ENCODE data around the gene MON1A.

The MON1A gene

DNA sequence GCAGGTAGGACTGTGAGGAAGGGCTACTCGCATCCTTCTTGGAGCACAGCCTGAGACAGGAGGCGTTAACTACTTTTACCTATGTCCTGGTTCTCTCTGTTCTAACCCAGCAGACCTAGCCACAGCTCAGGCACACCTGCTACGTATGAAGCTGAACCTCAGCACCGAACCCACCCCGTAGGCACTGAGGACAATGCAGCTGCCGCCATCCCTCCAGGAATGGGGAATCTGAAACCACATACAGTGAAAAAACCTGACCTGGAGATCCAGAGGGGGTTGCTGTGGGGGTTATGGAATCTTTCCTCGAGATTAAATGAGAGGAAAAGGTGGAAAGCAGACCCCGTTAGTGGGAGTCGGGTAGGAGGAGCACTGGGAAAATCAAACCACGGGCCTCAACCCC lies 40.3 kb downstream of the MON1A start:
- no peak for DNase-seq (ENCODE audit: low read depth, low spot score)

DNA sequence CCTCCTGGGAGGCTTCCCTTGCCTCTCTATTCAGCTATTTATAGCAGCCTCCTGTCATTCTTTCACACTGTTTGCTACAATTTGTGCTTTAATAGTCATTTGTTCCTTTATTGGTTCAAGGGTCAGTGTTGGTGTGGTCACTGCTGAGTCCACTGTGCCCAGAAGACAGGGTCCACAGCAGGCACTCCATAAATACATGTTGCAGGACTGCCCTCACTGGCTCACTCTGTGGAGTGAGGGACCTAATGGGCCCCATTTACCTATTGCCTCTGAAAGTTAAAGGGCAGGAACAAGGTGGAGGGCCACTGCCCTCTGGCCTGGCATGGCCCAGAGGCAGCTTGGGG lies 42.7 kb downstream of the MON1A start:
- no peak for DNase-seq (ENCODE audit: low read depth, low spot score)

DNA sequence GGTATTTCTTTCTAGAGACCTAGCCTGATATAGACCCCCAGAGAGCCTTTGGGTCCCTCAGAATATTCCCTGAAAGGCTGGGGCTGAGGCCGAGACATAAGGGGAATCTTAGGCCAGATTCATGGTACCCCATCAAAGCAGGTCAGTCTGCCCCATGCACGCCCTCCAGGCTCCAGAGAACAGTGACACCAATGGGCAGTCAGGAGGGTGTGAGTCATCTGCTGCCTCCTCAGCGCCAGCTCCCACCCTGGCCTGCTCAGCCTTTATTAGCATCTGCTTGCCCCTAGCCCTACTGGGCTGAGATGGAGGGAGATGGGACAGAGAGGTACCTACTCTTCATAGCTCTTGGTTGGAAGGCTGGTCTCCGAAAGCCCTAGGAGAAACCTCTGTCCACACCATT lies 45.6 kb downstream of the MON1A start:
- no peak for DNase-seq (ENCODE audit: low read depth, low spot score)

DNA sequence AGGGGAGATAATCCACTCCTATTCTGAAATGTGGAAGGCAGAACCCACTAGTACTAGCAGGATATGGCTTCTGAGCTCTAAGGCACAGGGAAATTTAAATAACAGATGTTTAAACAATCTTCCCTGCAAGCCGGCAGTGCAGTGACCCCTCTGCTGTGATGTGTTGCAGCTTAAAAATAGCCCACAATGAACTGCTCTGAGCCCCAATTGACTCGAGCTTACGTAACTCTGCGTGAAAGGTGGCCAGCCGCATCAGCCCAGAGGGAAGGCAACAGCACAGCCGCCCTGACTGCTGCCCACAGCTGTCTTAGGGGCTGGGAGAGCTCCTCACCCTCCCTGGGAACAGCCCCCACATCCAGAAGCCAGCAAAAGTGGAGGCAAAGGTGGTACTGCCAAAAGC lies 47.4 kb downstream of the MON1A start:
- no peak for DNase-seq (ENCODE audit: low read depth, low spot score)

DNA sequence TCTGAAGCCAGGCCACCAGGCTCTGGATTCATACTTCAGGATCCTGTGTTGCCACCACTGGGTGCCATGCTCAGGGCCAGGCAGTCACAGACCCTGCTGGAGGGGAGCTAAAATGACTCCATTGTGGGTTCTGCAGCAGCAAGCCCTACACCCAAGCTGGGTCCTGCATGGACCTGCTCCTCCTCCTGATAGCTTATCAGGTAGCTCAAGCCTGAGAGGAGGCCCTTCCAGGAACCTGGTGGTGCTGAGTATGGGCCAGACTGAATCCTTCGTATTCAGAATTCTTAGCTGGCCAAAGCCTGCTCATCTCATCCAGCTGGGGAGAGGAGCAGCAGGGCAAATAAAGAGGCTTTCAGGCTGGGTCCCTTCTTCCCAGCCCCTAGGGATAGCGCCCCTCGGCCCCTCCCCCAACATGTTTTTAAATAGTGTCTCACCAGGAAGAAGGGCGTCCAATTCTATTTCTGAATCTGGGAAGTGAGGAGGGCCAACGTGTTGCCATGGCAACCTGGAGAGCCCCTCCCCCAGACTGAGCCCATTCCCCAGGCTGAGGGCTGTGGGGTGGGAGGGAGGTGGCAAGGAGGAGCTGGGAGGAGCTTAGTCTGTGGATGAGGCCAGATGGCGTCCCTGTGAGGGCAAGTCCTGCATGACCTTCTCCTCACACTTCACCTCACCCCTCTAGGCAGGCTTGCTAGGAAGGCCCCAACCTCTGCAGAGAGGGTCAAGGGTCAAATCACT lies 48.9 kb downstream of the MON1A start:
- peak; percentile 80 for DNase-seq (ENCODE audit: low read depth, low spot score)

DNA sequence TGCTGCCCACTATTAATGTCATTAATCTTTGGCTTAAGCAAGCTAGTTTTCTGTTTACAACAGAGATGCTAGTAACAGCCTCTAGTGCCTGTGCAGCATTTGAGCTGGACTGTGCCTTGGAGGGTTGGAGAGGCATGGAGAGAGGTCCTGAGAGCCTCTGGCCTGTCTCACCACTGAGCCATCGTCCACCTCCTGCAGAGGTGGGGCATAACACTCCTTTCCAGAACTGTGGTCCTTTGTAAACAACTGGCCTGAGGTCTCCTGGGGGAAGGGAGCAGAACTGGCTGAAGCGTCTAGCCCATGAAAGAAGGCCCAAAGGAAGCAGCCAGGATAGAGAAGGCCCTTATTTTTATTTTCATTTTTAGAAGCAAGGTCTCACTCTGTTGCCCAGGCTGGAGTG lies 49.9 kb downstream of the MON1A start:
- DNase-seq (ENCODE audit: low read depth, low spot score) = no peak

DNA sequence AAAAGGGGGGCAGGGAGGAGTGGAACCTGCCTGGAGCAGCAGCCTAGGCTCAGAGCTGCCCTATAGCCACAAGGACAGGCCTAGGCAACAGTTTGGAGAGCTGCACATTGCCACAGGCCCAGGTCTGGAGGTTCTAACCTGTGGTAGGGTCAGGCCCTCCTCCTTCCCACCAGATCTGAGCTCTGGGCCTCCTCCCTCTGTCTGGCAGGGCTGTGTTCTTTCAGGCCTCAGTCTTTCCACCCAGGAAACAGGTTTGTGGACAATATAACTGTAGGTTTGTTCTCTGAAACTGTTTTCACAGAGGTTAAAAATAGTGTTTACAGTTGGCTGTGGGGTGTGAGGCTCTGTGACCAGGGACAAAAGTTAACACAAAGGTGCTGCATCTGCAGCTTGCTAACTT lies 50.9 kb downstream of the MON1A start:
- no peak for DNase-seq (ENCODE audit: low read depth, low spot score)

DNA sequence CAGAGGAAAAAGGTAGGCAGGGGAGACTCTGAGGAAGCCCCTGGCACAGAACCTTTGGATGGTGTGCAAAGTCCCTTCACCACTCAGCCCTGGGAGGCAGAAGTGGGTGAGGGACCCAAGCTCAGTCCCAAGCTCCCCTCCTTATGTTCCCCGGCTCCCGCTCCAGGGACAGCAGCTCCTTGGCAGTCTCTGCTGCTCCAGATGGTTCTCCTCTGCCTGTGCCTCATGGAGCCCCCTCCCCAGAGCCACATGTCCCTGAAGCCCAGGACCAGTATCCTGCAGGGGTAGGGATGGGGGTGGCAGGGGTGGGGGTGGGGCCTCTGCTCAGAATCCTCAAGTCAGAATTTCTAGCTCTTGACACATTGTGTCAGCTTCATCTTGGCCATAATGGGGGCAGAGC lies 51.9 kb downstream of the MON1A start:
- DNase-seq (ENCODE audit: low read depth, low spot score) = no peak

DNA sequence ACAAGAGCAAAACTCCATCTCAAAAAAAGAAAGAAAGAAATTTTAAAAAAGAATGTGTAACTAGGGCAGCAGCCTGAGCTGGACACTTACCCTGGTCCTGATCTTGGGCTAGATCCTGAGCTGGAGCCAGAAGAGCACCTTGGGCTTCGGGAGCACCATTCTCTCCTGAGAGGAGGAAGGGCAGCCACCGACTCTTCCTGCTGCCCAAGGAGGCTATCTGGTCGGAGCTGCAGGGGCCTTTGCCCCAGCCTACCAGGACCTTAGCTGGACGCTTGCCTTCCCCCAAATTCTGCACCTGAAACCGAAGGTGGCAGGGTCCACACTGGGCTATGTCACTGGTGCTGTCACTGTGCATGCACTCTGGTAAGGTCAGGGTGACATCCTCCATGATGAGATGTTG lies 53.0 kb downstream of the MON1A start:
- DNase-seq (ENCODE audit: low read depth, low spot score) = no peak

DNA sequence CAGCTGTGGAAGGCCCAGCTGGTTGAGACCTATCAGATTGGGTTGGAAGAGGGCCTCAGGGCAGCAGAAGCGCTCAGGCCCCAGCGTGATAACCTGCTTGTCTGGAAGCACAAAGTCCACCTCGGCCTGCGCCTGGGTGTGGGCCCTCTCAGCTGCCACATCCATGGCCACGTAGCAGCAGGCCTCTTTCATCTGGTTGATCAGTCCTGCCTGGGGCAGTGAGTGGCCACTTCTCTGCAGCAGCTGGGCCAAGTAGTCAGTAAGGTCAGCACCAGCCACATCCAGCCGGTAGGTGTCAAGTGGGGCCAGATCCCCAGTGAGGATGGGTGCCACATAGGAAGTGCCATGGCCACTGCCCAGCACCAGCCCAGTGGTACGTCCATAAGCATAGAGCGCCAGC lies 56.0 kb downstream of the MON1A start:
- peak; percentile 37 for DNase-seq (ENCODE audit: low read depth, low spot score)

DNA sequence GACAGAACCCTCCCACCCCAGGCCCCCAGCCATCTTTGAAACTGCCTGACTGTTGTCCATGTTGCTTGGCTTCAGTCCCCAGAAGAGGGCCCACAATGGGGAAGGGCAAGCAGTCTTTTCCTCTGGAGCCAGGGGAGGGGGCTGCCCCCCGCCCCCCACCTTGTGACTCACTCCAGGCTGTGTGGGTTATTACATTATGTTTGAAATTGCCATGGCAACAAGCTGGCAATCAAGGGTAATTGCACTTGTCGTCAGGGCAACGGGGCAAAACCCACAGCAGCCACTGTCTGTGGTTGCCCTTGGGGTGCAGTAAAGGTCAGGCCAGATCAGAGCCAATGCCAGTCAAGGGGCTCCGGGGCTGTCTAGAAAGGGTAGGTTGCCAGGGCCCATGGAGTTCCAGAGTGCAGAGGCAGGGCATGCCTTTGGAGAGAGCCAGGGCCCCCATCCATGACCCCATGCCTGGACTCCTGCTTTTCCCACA lies 56.8 kb downstream of the MON1A start:
- DNase-seq (ENCODE audit: low read depth, low spot score) = no peak

DNA sequence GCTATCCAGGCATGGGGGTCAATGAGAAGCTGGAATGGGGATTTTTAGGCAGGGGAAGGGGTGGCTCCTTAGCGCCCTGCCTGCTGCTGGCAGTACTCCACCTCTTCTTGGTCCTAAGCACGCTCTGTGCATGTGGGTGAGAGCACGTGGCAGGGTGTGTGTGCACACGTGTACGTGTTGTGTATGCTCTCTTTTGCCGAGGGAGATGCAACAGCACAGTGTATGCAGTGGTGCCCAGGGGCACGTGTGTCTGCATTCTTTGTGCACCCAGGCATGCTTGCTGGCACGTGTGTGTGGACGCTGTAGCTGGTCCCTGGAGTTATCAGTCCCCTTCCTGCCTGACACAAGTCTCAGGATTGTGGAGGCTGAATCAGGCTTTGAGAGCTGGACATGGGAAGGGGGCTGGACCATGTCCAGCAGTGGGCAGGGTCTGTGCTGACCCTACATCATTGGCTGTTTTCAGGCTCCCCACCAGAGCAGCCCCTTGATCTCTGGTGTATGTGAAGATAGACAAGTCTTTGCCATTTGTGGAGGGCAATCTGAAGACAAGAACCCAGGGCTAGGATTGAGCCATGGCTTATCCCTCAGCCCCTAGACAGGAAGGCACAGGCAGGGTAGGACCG lies 58.0 kb downstream of the MON1A start:
- no peak for DNase-seq (ENCODE audit: low read depth, low spot score)

DNA sequence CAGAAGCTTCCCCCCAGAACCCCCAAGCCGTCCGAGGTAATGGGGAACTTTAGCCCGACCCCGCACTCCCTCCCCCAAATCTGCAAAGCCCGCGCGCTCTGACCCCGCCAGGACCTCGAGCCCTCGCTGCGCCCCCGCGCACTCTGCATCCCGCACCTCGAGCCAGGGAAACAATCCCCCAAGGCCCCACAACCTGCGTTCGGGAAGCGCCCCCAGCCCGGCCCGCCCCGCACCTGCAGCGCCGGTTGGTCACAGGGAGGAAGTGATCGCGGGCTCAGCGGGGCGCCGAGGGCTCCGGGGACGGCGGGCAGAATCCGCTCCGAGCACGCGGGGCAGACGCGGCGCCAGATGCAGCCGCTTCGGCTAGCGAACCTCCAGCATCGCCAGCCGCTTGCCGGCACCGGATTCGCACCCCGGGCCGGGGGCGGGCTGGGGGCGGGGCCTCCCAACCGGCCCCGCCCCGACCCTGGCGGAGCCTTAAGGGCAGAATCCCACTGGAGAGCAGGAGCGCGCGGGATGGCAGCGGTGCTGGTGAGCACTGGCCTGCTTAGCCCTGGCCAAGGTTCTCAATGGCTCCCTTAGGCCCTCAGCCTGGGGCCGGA lies 60.0 kb downstream of the MON1A start, which contains the start of gene CAMKV:
Gene CAMKV, minus strand, starts transcription at position 382 of the 602 bp plus-strand sequence. CDS start 7,518 bp downstream, outside the sequence.
- peak; percentile 66 for DNase-seq (ENCODE audit: low read depth, low spot score)

DNA sequence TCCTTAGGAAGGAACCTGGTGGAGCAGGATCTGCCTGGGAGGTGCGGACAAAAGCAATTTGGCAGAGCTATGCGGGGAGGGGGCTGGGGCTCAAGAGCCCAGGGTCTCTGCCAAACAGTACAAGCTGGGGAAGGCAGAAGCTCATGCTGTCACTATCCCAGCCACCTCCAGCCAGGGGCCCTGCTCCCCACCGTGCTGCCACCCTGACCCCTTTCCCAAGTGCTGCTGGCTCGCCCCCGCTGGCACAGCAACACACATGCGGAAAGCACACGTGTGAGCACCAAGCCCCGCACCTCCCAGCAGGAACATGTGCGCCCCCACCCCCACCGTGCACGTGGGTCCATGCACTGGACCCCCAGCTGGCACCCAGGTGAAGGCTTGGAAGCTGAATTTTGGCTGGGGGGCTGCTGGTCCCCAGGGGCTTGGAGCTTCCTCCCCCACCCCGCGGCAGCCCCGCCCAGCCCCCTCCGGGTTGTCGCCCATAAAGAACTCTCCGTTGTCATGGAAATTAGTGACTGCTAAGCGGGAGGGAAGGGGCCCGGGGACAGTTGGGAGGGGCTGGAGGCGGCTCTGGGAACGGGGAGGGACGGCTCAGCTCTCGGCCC lies 60.6 kb downstream of the MON1A start:
- peak; percentile 59 for DNase-seq (ENCODE audit: low read depth, low spot score)

DNA sequence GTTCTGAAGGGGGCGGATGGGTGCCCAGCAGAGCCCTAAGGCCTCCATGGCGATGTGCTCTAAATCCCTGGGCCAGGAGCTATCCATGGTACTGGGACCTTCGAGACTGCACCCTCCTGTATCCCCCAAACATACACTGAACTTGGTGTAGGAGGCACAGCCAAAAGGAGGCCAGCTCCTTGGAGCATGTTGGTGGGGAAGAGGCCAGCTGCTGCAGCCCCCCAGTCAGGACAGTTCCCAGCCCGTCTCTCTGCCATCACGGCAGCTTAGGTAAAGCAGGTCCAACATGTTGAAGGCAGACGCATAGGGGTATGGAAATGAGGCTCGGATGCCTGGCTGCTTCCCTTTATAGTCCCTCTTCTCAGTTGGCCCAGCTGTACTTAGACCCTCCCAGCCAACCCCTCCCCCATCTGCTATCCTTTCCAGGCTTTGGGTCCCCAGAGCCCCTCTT lies 61.7 kb downstream of the MON1A start:
- peak; percentile 81 for DNase-seq (ENCODE audit: low read depth, low spot score)

DNA sequence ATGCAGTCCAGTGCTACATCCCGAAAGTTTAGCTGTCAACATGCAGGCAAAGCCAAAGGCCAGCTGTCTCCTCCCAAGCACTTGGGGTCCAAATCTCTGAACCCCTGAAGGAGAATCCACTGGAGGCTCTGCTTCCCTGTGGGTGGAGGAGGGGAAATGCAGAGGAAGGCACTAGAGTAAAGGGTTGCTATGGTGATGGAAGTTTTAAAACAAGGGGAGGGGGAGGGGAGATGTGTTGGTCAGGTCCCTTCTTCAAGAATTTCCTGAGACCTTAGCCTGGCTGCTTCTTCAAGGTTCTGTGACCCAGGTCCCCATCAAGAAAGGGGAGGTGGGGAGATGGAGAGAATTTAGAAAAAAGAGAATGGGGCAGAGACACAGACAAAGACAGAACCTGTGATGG lies 62.2 kb downstream of the MON1A start:
- no peak for DNase-seq (ENCODE audit: low read depth, low spot score)

DNA sequence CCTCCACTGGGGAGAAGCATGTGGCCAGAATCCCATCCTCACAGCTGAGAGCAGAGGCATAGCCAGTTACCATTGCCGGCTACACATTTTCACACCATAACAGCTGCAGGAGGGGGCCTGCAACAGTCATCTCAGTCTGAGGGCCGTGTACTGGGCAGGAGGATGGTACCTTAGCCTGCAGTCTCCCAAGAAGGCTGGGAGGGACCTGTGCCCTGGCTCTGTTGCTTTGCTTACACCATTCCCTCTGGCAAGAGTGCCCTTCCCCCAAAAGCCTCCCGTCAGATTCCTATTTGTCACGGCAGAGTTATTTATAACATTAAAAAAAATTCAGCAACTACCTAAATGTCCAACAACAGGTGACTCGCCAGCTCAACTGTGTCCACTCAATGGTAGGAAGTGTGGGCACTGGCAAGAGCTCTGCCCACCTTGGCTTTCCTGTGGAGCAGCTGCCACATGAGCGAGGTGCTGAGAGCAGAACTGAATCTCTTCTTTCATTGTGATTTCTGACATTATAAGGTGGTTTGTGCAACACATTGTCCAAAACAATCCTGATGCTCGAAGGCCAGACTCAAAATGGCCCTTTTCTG lies 64.3 kb downstream of the MON1A start:
- no peak for DNase-seq (ENCODE audit: low read depth, low spot score)

DNA sequence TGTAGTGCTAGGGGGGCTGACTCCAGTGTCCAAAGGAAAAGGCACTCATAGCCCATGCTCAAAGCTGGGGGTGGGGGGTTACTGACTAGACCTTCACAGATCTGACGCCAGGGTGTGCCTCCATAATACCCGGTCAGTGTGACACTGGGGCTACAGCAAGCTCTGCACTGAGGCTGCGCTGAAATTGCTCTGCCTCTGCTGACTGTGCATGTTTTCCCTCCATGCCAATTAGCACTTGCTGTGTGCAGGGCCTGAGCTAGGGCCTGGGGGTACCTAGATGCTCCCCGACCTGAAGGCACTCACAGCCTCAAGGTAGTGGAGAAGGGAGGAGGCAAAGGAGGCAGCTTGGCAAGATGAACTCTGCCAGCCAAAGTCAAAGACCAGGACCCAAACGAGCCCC lies 65.1 kb downstream of the MON1A start:
- no peak for DNase-seq (ENCODE audit: low read depth, low spot score)

DNA sequence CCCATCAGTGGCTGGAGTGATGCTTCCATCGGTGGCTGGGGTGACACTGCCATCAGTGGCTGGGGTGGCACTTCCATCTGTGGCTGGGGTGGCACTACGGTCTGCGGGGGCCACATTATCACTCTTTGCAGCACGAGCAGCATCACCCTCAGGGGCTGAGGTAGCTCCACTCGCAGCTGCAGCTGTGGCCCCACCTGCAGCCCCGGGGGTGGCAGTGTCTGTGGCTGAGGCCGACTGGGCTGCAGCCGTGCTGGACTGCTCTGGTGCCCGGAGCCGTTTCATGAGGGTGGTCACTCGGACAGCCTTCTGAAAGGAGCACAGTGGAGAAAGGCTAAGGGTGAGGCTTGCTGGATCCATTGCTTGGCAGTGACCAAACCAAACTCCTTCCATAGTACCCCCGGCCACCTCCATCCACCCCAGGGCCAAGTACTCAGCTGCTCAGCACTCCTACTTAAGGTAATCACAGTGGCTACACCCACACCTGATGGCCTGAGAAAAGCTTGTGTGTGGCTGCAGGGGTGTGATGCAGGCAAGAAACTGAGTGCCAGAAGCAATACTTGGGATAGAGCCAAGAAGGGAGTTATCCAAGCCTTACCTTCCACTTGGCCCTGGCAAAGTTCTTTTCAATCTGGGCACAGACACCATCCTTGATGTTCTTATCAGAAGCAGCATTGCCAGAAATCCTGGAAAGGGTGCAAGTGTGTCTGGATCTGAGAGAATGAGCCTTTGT lies 69.9 kb downstream of the MON1A start:
- no peak for DNase-seq (ENCODE audit: low read depth, low spot score)

Data from ELF-1 (cell line).